HepG2 (cell line): Measurements from ENCODE around the gene MIA3. TPM values are rescaled to one million over a fixed set of nuclear protein-coding genes. Genes with fewer than 3 reads are reported as not detected.

Experiments used
- HNRNPLL ChIP-seq: fragments of 200-400 bp; formaldehyde crosslinking; IDR thresholded peaks from 2 replicates; pipeline ENCODE4 v1.6.1; 2017; ENCODE audit warnings: mild to moderate bottlenecking, low read depth, low read length; ENCODE audit not compliant: poor library complexity, severe bottlenecking
- REL ChIP-seq: sonication (generic); formaldehyde crosslinking; conservative IDR thresholded peaks from 2 replicates; pipeline ENCODE4 v1.8.0; 2022; ENCODE audit warnings: mild to moderate bottlenecking, missing genetic modification reagents, moderate library complexity
- RFX5 ChIP-seq: IDR thresholded peaks from 2 replicates; pipeline ENCODE4 v1.6.1; 2011; ENCODE audit warnings: low read depth, low read length, improper control_type of control experiment
- RXRA ChIP-seq: sonication (generic); formaldehyde crosslinking; IDR thresholded peaks from 2 replicates; pipeline ENCODE4 v1.5.1; 2020; ENCODE audit warnings: missing genetic modification reagents
- SOX5 ChIP-seq: IDR thresholded peaks from 2 replicates; pipeline ENCODE4 v1.6.1; 2016; ENCODE audit warnings: borderline replicate concordance
- ZBTB7B ChIP-seq: sonication (generic); formaldehyde crosslinking; IDR thresholded peaks from 2 replicates; pipeline ENCODE4 v1.4.0; 2020; ENCODE audit warnings: missing genetic modification reagents
- ZEB1 ChIP-seq: IDR thresholded peaks from 2 replicates; pipeline ENCODE4 v1.6.1; 2012; ENCODE audit warnings: mild to moderate bottlenecking, low read depth, inconsistent platforms; ENCODE audit not compliant: insufficient replicate concordance
- ZFP36L1 ChIP-seq: sonication (generic); formaldehyde crosslinking; IDR thresholded peaks from 2 replicates; pipeline ENCODE4 v1.8.0; 2022; ENCODE audit warnings: mild to moderate bottlenecking, missing genetic modification reagents, moderate library complexity
- ZFYVE20 ChIP-seq: sonication (generic); formaldehyde crosslinking; IDR thresholded peaks from 2 replicates; pipeline ENCODE4 v1.8.0; 2023; ENCODE audit warnings: low read depth, mild to moderate bottlenecking, moderate library complexity, missing genetic modification reagents, borderline replicate concordance
- ZNF20 ChIP-seq: sonication (generic); formaldehyde crosslinking; IDR thresholded peaks from 2 replicates; pipeline ENCODE4 v1.4.0; 2020; ENCODE audit warnings: mild to moderate bottlenecking, moderate library complexity, missing genetic modification reagents
- ZNF326 ChIP-seq: sonication (generic); formaldehyde crosslinking; IDR thresholded peaks from 2 replicates; pipeline ENCODE4 v1.4.0; 2020; ENCODE audit warnings: missing genetic modification reagents, borderline replicate concordance
- ZNF841 ChIP-seq: sonication (generic); formaldehyde crosslinking; IDR thresholded peaks from 2 replicates; pipeline ENCODE4 v1.8.1; 2023; ENCODE audit warnings: missing genetic modification reagents, borderline replicate concordance
- polyA plus RNA-seq, 8 experiments: library from polyadenylated mRNA; depleted of rRNA in 3 of 8; stranded (reverse) in 7 of 8; unstranded in 1 of 8; fragments of >200 nt; fragmentation: Illumina TruSeq in 4 of 8; extraction: Trizol in 4 of 8; gene quantifications; 2 replicates each; pipeline versions ENCODE4 v1.2.1 to v1.2.3, GENCODE V29; 2011 to 2016; ENCODE audit warnings: low read depth in 4 of 8, missing spikeins in 1 of 8, mixed read lengths in 1 of 8; ENCODE audit not compliant: insufficient read depth in 1 of 8
- total RNA-seq, 5 experiments: library from RNA; depleted of rRNA; stranded (reverse); fragments of >200 nt; fragmentation: Illumina TruSeq; extraction: Trizol; gene quantifications; 2 replicates each; pipeline ENCODE4 v1.2.3, GENCODE V29; 2016; ENCODE audit warnings: low read depth in 1 of 5
- TF ChIP-seq, protein P1 (sequence below): sonication (generic); formaldehyde crosslinking; IDR thresholded peaks from 2 replicates; pipeline ENCODE4 v1.5.0; 2020; ENCODE audit warnings: mild to moderate bottlenecking, missing genetic modification reagents
- TF ChIP-seq, protein P2 (sequence below): sonication (generic); formaldehyde crosslinking; IDR thresholded peaks from 2 replicates; pipeline ENCODE4 v1.4.0; 2020; ENCODE audit warnings: missing genetic modification reagents, mild to moderate bottlenecking, borderline replicate concordance
- TF ChIP-seq, protein P3 (sequence below): sonication (generic); formaldehyde crosslinking; IDR thresholded peaks from 2 replicates; pipeline ENCODE4 v1.4.0; 2020; ENCODE audit warnings: missing genetic modification reagents
- TF ChIP-seq, protein P4 (sequence below): sonication (generic); formaldehyde crosslinking; IDR thresholded peaks from 2 replicates; pipeline ENCODE4 v1.4.0; 2020; ENCODE audit warnings: missing genetic modification reagents

The MIA3 gene
- total and polyA plus RNA-seq, 2 of the 13 experiments (the other 11 are each of a cell fraction or from before 2014, with no cell fraction given) = 45.6 to 48.7 TPM

DNA sequence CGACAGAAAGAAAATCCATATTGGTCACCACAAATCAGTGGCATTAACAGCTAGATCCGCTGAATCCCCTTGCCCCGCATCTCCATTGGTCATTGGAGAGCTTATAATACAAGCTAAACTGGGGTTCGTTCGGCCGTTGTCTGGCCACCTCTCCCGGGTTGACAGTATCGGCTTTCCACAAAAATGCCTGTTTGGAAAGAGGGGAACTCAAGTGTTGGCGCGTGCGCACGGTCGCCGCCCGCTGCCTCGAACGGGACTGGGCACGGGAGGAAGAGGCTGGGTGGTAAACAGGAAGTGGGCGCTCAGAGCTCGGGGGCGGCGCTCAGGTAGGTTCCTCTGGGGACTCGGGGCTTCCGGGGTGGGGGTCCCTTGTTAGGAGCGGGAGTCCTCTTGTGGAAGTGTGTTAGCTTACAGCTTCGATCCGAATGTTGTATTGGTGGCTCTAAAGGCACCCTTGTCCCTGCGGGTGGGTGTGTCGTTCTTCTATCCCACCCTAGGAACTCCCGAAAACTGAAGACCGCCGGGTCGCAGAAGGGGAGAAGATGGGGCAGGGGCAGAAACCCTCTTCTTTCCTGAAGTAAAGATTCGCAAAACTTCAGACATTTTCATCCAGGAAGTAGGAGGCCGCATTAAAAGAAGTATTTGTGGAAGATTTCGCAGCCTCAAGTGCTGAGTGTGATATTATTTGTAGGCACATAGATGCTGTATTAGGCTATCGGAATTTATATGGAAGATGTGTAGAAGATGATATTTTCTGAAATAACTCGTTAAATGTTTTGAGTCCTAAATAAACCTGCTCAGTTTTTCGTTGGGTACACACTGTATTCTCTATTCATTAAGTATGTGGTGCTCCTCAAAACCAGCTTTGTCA lies 95.4 kb downstream of the MIA3 start (continued):
- TF ChIP-seq RFX5 (no peak), HNRNPLL (no peak), ZEB1 (peak; percentile 59), RXRA (peak; percentile 59), SOX5 (CRISPR knock-in tag) (no peak), ZNF841 (no peak), ZFP36L1 (CRISPR knock-in tag) (0 out of 2 replicates have a peak, but pooled peaks have one; percentile 60), ZNF20 (CRISPR knock-in tag) (no peak), ZBTB7B (CRISPR knock-in tag) (peak; percentile 83), ZNF326 (CRISPR knock-in tag) (no peak), REL (CRISPR knock-in tag) (0 out of 2 replicates have a peak, but pooled peaks have one; percentile 10), ZFYVE20 (CRISPR knock-in tag) (no peak)
- TF ChIP-seq, protein P1, sequence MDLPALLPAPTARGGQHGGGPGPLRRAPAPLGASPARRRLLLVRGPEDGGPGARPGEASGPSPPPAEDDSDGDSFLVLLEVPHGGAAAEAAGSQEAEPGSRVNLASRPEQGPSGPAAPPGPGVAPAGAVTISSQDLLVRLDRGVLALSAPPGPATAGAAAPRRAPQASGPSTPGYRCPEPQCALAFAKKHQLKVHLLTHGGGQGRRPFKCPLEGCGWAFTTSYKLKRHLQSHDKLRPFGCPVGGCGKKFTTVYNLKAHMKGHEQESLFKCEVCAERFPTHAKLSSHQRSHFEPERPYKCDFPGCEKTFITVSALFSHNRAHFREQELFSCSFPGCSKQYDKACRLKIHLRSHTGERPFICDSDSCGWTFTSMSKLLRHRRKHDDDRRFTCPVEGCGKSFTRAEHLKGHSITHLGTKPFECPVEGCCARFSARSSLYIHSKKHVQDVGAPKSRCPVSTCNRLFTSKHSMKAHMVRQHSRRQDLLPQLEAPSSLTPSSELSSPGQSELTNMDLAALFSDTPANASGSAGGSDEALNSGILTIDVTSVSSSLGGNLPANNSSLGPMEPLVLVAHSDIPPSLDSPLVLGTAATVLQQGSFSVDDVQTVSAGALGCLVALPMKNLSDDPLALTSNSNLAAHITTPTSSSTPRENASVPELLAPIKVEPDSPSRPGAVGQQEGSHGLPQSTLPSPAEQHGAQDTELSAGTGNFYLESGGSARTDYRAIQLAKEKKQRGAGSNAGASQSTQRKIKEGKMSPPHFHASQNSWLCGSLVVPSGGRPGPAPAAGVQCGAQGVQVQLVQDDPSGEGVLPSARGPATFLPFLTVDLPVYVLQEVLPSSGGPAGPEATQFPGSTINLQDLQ = no peak
- TF ChIP-seq, protein P2, sequence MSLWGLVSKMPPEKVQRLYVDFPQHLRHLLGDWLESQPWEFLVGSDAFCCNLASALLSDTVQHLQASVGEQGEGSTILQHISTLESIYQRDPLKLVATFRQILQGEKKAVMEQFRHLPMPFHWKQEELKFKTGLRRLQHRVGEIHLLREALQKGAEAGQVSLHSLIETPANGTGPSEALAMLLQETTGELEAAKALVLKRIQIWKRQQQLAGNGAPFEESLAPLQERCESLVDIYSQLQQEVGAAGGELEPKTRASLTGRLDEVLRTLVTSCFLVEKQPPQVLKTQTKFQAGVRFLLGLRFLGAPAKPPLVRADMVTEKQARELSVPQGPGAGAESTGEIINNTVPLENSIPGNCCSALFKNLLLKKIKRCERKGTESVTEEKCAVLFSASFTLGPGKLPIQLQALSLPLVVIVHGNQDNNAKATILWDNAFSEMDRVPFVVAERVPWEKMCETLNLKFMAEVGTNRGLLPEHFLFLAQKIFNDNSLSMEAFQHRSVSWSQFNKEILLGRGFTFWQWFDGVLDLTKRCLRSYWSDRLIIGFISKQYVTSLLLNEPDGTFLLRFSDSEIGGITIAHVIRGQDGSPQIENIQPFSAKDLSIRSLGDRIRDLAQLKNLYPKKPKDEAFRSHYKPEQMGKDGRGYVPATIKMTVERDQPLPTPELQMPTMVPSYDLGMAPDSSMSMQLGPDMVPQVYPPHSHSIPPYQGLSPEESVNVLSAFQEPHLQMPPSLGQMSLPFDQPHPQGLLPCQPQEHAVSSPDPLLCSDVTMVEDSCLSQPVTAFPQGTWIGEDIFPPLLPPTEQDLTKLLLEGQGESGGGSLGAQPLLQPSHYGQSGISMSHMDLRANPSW (CRISPR knock-in tag) = no peak
- TF ChIP-seq, protein P3, sequence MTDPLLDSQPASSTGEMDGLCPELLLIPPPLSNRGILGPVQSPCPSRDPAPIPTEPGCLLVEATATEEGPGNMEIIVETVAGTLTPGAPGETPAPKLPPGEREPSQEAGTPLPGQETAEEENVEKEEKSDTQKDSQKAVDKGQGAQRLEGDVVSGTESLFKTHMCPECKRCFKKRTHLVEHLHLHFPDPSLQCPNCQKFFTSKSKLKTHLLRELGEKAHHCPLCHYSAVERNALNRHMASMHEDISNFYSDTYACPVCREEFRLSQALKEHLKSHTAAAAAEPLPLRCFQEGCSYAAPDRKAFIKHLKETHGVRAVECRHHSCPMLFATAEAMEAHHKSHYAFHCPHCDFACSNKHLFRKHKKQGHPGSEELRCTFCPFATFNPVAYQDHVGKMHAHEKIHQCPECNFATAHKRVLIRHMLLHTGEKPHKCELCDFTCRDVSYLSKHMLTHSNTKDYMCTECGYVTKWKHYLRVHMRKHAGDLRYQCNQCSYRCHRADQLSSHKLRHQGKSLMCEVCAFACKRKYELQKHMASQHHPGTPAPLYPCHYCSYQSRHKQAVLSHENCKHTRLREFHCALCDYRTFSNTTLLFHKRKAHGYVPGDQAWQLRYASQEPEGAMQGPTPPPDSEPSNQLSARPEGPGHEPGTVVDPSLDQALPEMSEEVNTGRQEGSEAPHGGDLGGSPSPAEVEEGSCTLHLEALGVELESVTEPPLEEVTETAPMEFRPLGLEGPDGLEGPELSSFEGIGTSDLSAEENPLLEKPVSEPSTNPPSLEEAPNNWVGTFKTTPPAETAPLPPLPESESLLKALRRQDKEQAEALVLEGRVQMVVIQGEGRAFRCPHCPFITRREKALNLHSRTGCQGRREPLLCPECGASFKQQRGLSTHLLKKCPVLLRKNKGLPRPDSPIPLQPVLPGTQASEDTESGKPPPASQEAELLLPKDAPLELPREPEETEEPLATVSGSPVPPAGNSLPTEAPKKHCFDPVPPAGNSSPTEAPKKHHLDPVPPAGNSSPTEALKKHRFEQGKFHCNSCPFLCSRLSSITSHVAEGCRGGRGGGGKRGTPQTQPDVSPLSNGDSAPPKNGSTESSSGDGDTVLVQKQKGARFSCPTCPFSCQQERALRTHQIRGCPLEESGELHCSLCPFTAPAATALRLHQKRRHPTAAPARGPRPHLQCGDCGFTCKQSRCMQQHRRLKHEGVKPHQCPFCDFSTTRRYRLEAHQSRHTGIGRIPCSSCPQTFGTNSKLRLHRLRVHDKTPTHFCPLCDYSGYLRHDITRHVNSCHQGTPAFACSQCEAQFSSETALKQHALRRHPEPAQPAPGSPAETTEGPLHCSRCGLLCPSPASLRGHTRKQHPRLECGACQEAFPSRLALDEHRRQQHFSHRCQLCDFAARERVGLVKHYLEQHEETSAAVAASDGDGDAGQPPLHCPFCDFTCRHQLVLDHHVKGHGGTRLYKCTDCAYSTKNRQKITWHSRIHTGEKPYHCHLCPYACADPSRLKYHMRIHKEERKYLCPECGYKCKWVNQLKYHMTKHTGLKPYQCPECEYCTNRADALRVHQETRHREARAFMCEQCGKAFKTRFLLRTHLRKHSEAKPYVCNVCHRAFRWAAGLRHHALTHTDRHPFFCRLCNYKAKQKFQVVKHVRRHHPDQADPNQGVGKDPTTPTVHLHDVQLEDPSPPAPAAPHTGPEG (CRISPR knock-in tag) = no peak
- TF ChIP-seq, protein P4, sequence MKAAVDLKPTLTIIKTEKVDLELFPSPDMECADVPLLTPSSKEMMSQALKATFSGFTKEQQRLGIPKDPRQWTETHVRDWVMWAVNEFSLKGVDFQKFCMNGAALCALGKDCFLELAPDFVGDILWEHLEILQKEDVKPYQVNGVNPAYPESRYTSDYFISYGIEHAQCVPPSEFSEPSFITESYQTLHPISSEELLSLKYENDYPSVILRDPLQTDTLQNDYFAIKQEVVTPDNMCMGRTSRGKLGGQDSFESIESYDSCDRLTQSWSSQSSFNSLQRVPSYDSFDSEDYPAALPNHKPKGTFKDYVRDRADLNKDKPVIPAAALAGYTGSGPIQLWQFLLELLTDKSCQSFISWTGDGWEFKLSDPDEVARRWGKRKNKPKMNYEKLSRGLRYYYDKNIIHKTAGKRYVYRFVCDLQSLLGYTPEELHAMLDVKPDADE (CRISPR knock-in tag) = no peak
